Kasumi-1 (cell line): ENCODE results near the gene CERS4.
A peak's percentile ranks its signal among the peaks of the same experiment; 100 is the strongest.
"Not testable (repeated sequence)": the region's sequence is repeated elsewhere in the genome, so short reads cannot be mapped to it uniquely, and the experiment has no call there.

Experiments
- DNase-seq, 2 experiments: peaks; one replicate each; lab custom pipeline; 2025; lab: John Stamatoyannopoulos, UW

Gene CERS4, protein sequence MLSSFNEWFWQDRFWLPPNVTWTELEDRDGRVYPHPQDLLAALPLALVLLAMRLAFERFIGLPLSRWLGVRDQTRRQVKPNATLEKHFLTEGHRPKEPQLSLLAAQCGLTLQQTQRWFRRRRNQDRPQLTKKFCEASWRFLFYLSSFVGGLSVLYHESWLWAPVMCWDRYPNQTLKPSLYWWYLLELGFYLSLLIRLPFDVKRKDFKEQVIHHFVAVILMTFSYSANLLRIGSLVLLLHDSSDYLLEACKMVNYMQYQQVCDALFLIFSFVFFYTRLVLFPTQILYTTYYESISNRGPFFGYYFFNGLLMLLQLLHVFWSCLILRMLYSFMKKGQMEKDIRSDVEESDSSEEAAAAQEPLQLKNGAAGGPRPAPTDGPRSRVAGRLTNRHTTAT

GRCh38 chr19:8208922-8209461 is at the start of gene CERS4:
TSS of gene CERS4 (plus strand) at chr19:8209370. CDS start at chr19:8251077, 41,707 bp downstream.
- DNase-seq = peak; percentile 32 to 45

DNA sequence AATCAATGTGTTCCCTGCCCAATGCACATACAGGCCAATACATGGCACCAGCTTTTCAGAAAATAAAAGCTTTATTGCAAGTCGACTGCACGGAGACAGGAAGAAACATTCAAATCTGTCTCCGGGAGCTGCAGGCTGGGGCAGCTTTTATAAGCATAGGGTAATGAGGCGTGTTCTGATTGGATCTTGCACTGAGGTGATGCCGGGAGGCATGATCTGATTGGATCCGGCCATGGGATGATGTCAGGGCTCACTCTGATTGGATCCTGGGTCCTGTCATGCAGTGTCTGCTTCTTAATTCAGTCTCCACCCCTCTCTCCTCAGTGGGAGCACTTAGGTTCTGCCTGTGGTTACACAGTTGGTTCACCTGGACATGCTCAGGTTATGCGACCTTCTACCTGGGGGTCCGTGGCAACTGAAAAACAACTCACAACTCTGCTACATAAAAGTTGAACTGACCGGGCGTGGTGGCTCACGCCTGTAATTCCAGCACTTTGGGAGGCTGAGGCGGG is 48.0 kb upstream of the CERS4 start:
- DNase-seq = peak in 1 of 2 experiments; percentile 14

DNA sequence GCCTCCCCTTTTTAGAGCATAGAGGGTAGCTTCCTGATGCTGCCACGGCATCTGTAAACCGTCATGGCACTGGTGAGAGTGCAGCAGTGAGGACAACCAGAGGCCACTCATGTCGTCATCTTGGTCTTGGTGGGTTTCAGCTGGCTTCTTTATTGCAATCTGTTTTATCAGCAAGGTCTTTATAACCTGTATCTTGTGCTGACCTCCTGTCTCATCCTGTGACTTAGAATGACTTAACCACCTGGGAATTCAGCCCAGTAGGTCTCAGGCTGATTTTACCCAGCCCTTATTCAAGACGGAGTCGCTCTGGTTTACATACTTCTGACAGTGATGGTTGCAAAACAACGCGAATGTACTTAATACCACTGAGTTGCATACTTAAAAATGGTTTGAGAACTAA is 45.4 kb upstream of the CERS4 start:
- DNase-seq = no peak

- DNase-seq = no peak
Measured at GRCh38 chr19:8167985-8168384, 41.2 kb upstream of the CERS4 start.

DNA sequence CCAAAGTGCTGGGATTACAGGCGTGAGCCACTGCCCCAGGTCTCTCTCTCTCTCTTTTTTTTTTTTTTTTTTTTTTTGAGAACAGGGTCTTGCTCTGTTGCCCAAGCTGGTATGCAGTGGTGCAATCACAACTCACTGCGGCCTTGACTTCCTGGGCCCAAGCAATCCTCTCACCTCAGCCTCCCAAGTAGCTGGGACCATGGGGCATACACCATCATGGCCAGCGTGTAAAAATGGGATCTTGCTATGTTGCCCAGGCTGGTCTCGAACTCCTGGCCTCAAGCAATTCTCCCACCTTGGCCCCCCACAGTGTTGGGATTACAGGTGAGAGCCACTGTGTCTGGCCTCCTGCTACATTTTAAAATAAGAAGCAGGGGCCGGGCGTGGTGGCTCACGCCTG is 40.6 kb upstream of the CERS4 start:
- no peak for DNase-seq

- no peak for DNase-seq
Measured at GRCh38 chr19:8174706-8175105, 34.5 kb upstream of the CERS4 start.

DNA sequence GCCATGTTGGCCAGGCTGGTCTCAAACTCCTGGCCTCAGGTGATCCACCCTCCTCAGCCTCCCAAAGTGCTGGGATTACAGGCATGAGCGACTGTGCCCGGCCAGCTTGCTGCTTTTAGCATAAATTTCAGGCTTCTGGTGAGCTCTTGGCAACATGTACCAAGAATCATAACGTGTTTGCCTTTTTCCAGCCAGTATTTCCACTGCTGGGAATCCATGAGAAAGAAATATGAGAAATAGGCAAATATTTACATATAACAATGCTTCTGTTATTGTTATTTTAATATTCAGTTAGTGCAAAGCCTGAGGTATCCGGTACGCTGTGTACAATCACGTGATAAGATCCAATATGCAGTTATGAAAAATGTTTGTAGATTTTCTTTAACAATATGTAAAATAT is 29.2 kb upstream of the CERS4 start:
- no peak for DNase-seq

DNA sequence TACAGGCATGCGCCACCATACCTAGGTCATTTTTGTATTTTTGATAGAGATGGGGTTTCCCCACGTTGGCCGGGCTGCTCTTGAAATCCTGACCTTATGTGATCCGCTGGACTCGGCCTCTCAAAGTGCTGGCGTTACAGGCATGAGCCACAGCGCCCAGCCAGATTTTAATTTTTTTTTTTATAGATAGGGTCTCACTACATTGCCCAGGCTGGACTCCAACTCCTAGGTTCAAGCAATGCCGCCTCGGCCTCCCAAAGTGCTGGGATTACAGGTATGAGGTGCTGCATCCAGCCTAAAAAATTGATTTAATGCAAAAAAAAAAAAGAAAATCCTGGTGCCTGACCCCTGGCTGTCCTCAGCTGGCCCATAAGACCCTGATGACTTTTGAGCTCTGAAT is 24.9 kb upstream of the CERS4 start:
- DNase-seq = no peak

DNA sequence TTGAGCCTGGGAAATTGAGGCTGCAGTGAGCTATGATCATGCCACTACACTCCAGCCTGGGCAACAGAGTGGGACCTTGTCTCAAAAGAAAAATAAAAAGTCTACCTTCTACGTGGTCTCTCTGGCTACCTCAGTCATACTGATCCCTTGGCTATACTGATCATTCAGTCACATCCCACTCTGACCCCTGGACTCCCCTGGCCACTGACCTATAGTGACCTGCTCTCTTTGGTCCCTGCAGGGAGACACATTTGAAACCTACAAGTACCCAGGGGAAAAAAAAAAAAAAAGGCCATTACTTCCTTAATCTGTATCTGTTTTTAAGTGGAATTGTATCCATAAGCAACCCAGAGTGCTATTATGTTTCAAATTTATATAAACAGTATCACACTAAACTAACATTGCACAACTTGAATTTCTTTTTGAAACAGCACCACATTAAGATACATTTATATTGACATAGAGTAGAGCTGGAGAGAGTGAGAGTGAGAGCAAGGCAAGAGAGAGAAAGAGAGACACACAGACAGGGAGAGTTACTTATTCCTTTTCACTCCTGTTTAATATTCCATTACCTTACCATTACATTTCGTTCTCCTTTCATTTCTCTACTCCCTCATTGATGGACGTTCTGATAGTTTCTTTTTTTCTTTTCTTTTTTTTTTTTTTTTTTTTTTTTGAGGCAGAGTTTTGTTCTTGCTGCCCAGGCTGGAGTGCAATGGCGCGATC is 23.7 kb upstream of the CERS4 start:
- DNase-seq = no peak

- no peak for DNase-seq
Measured at GRCh38 chr19:8192221-8192820, 16.8 kb upstream of the CERS4 start.

DNA sequence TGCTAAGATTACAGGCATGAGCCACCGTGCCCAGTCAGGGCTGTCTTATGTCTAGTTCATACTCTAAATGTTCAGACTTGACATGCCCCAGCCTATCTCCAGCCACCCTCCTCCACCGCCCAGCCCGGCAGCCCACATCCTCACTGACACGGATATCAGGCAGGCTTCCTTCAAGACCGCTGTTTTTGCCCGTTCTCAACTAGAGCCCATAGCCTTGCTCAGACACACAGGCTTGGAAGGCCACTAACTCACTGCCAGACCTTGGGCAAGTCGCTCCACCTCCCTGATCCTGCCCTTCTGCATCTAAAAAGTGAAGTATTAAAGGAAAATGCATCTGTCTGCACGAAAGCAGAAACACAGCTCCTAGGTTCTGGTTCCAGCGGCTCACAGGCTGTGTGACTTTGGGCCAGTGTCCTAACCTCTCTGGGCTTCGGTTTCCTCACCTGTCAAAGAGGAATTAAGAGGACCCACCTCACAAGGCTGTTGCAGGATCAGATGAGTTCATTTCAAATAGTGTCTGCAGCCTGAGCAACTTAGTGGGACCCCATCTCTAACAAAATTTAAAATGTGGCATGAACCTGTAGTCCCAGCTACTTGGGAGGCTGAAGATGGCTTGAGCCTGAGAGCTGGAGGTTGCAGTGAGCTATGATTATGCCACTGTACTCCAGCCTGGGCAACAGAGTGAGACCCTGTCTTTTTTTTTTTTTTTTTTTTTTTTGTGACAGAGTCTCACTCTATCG is 14.5 kb upstream of the CERS4 start:
- DNase-seq = peak; percentile 76 to 80

- peak; percentile 50 to 53 for DNase-seq
Measured at GRCh38 chr19:8196271-8196927, 12.8 kb upstream of the CERS4 start.

- not testable (repeated sequence) for DNase-seq
Measured at GRCh38 chr19:8203288-8204120, 5.7 kb upstream of the CERS4 start.

GRCh38 chr19:8204961-8205360 is 4.2 kb upstream of the CERS4 start:
- DNase-seq = no peak

DNA sequence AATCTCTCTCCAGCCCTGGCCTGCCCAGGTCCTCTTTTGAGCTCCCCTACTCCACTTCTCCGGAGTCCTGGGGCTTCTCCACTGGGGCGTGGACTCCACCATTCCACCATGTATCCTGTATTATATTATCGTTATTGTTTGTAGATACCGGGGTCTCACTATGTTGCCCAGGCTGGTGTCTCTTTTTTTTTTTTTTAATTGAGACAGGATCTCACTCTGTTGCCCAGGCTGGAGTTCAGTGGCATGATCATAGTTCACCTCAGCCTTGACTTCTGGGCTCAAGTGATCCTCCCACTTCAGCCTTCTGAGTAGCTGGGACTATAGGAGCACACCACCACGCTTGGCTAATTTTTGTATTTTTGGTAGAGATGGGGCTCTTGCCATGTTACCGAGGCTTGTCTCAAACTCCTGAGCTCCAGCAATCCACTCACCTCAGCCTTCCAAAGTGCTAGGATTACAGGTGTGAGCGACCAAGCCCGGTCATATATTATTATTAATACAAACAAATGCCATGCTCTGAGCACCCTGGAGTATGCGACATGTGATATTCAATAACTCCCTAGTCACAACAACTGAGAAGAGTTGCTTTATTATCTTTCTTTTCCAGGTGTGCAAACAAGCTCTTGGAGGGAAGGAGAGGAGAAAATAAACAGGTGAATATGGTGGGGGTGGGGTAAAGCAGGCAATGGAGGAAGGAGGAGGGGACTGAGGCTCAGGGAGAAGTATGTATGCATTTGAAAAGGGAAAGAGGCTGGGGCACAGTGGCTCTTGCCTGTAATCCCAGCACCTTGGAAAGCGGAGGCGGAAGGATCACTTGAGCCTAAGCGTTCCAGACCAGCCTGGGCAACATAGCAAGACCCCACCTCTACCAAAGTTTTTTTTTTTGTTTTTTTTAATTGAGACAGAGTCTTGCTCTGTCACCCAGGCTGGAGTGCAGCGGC is 2.8 kb upstream of the CERS4 start:
- no peak for DNase-seq

DNA sequence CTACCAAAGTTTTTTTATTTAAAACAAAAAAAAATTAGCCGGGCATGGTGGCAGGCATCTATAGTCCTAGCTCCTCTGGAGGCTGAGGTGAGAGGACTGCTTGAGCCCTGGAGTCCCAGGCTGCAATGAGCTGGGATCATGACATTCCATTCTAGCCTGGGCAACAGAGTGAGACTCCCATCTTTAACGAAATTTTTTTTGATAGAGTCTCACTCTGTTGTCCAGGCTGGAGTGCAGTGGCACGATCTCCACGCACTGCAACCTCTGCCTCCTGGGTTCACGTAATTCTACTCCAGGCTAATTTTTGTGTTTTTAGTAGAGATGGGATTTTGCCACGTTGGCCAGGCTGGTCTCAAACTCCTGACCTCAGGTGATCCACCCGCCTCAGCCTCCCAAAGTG is 1.8 kb upstream of the CERS4 start:
- DNase-seq = not testable (repeated sequence)

- no peak for DNase-seq
Measured at GRCh38 chr19:8208119-8208921, 850 bp upstream of the CERS4 start.
